GM12874 (cell line): ENCODE results near the gene TOMM20.

ENCODE experiments used
- CTCF ChIP-seq: IDR thresholded peaks from 2 replicates; pipeline ENCODE4 v1.5.1; 2011; ENCODE audit warnings: low read depth, mild to moderate bottlenecking, control low read depth, low read length, moderate library complexity; ENCODE audit not compliant: insufficient read depth

Gene TOMM20

GRCh38 chr1:235069176-235069575 lies 59.5 kb downstream of the TOMM20 start:
- TF ChIP-seq CTCF: no peak

DNA sequence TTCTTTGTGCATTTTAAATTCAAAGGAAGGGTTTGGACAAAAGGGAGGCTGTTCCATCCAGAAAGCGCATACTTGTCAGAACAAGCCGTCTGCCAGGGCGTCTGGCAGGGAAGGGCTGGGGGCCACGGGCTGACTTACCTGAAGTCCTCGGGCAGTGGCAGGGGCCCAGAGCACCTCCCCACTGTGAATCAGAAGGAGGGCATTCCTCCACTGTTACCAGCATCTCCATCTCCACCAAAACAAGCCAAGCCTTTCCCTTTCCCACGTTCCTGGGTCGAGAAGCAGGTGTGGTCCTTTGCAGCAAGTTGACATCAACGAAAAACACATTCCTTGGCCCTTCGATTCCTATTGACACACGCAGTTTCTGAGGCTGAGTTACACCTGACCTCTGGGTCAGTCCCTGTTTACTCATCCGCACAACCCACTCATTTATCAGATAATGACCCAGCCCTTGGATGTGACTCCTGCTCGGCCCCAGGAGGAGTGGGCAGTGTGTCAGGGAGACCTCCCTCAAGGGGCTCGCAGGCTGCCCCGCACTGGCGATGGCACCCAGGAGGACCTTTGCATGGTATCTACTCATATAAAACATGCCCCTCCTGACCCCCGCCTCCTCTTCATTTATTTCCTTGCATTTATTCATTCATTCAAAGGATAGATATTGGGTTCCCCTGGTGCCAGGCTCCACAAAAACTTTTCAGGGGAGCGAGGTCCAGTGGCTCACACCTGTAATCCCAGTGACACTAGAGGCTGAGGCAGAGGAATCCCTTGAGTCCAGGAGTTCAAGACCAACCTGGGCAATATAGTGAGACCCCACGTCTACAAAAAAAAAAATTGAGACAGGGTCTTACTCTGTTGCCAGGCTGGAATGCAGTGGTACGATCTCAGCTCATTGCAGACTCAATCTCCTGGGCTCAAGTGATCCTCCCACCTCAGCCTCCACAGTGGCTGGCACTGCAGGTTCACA lies 60.2 kb downstream of the TOMM20 start:
- no peak for TF ChIP-seq CTCF

- TF ChIP-seq CTCF: no peak
These were observed 61.1 kb downstream of the TOMM20 start for GRCh38 chr1:235067396-235068157.

DNA sequence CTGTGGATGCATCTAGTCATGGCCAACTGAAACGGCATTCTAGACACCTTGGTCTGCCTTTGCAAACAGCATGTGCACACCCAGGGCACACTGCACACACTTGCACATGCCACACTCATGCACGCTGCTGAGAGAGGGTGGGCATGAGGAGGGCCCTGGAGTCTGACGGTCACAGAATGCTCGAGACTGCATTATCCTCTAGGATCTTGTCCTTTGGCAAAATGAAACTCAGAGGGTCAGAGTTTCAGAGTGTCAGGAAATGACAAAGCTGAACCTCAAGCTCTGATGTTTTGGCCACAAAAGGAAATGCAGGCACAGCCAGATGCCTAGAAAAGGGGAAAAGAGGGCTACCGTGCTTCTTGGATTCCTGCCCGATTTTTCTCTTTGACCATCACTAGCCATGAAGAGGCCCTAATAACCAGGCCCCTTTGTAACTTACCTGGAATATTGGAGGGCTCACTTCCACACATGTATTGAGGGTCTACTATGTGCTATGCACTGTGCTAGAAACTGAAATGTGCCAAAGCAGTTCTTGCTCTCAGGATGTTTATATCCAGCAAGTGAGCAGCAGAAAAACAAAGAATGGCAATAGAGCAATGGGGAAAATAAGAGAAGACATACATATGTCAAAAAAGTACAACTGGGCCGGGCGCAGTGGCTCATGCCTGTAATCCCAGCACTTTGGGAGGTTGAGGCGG lies 65.4 kb downstream of the TOMM20 start:
- TF ChIP-seq CTCF: no peak

GRCh38 chr1:235060607-235061470 lies 67.8 kb downstream of the TOMM20 start:
- TF ChIP-seq CTCF: no peak
